GM19025 (cell line): Measurements from ENCODE around the gene MYH11.
"Not testable (repeated sequence)": the region's sequence is repeated elsewhere in the genome, so short reads cannot be mapped to it uniquely, and the experiment has no call there.

Experiments
- ATAC-seq: cut with Tn5 transposase; IDR thresholded peaks from one replicate; pipeline ENCODE4 v1.9.1; 2021; ENCODE audit warnings: mild to moderate bottlenecking, low read depth, moderate library complexity; ENCODE audit not compliant: unreplicated experiment

MYH11 gene

DNA sequence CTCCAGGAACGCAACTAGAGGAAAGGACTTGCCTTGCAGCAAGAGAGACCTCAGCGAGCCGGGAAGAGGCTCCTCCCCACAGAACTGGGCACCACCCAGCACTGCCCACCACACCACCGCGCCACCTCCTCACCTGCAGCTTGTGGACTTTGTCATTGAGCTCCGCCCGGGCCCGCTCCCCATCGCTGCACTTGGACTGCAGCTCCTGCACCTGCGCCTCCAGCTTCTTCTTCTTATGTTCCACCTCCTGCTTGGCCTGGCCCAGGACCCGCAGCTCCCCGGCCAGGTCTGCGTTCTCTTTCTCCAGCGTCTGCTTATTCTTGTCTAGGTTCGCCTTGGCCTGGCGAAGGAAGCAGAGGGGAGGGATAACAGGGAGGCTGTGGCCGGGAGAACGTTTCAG, 130.1 kb downstream of the MYH11 start:
- no peak for ATAC-seq

DNA sequence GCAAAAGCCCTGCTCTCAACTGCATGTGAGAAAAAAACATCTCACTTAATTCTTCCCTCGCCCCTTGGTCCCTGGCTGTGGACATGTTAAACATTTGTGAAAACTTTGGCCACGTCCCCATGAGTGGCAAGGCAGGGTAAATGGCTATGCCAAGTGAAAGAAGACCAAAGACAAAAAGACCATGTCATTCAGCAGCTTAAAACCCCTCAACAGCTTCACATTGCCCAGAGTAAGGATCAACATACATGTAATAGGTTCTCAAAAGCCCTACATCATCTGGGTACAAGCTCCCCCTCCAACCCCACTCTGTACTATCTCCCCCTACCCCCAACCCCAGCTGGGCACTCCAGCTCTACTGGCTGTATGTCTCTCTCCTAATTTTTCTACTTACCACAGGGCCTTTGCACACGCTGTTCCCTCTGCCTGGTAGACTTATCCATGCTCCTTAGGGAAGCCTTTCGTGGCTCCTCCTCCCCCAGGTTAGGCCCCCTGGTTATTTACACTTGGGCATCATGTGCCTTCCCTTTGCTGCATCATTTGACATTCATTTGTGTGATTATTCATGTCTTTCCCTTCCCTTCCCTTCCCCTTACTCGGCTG, 131.1 kb downstream of the MYH11 start:
- ATAC-seq: no peak

DNA sequence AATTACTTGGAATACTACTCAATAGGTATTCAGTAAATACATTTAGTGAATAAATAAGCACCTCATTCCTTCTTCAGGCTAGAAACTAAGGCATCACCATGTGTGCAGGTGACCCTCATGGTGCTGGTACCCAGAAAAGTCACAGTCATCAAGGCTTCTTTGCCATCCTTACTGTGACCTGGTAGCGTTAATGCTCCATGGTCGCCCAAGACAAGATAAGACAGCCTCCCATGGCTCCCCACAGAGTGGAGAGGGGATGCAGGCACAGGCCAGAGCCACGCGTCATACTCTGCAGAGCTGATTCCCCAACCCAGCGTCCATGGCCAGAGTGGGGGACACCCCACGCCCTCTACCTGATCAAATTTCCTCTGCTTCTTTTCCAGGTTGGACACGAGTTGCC, 133.0 kb downstream of the MYH11 start:
- no peak for ATAC-seq

DNA sequence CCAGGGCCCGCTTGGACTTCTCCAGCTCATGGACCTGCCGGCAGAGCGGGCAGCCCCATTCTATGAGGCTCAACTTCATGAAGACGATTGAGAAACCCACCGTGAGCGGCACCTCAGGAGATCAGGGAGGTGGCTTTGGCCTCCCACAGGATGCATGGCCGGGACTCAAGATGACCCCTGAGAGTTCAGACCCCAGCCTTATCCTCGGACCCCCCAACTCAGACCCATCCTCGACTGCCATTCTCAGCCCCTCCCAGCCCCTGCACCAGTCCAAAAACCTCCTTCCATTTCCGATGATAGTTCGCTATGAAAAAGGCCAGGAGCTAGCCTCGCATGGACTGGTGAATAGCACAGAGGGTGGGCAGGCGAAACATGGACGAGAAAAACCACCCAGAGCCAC, 135.8 kb downstream of the MYH11 start:
- ATAC-seq: no peak

DNA sequence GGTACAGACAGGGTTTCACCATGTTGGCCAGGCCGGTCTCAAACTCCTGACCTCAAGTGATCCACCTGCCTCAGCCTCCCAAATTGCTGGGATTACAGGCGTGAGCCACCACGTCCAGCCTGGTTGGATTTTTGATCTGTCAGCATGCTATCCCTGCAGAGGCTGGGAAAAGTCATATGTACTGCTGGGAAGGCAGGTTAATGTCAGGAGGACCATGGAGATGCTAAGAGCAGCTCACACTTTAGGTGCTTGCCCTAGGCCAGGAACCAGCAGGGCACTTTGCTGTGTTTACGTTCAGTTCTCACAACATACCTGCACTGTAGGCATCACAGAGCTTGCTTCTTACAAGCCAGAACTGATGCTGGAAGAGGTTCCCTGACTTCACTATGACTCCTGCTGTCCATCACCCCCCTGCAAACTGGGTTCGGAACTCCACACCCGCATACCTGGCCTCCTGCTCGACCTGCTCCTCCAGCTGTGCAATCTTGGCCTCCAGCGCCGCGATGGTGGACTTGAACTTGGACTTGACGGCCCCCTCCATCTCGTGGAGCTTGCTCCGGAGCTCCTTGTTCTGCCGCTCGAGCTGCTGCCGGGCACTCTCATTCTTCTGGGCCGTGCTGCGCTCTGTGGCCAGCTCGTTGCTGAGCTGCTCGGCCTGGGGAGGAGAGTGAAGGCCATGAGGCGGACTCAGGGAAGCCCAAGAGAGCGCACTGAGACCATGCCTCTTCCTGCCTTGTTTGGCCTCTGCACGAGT, 140.0 kb downstream of the MYH11 start:
- no peak for ATAC-seq

DNA sequence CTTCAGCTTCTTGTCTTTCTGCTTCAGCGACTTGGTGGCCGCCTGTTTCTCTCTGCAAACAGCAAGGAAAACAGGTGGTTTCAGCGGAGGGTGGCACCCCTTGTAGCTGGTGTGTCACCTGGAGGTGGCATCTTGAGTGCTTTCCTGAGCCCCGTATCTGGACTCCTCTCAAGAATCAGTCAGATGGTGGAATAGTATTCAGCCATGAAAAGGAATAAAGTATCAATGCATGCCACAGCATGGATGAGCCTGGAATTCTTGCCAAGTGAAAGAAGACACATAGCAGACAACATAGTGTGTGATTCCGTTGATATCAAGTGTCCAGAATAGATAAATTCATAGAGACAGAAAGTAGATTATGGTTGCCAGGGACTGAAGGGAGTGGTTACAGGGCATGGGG, 141.6 kb downstream of the MYH11 start:
- no peak for ATAC-seq

DNA sequence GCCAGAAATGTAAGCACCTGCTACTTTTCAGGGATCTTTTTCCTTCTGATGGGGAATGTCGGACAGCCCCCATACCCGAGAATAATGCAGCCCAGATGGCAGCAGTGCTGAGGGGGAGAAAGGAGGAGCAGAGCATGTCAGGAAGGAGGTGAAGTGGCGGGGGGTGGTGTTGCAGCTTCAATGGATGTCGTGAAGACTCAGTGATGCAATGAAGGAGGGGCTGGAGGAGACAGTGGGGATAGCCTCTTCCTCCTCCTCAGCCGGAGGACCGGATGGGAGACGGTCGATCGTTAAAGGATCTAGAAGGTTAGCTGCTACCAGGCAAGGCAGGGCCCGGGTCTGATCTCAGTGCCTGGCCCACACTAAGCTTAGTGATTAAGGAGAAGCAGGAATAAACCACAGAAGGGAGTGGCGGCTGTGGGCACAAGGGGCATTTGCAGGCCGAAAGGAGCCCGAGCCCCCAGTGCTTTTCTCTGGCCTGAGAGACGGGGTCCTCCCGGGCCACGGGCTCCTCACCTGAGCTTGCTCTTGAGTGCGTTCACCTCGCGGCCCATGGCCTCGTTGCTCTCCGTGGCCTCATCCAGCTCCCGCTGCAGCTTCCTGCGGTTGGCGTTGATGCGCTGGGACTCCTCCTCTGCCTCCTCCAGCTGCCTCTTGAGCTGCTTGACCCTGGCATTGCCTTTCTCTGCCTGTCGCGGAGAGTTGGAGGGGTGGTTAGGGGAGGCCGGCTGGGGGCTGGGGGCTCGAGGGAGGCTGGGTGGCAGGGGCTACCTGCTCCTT, 142.2 kb downstream of the MYH11 start:
- ATAC-seq: no peak

DNA sequence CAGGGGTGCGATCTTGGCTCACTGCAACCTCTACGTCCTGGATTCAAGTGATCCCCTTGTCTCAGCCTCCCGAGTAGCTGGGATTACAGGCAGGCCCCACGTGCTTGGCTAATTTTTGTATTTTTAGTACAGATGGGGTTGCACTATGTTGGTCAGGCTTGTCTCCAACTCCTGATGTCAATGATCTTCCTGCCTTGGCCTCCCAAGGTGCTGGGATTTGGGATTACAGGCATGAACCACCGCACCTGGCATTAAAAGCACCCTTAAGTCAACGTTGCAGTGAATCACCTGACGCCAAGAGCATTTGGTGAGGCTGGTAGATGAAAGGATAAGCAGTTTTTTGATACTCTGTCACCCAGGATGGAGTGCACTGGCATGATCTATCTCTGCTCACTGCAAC, 147.8 kb downstream of the MYH11 start:
- no peak for ATAC-seq

DNA sequence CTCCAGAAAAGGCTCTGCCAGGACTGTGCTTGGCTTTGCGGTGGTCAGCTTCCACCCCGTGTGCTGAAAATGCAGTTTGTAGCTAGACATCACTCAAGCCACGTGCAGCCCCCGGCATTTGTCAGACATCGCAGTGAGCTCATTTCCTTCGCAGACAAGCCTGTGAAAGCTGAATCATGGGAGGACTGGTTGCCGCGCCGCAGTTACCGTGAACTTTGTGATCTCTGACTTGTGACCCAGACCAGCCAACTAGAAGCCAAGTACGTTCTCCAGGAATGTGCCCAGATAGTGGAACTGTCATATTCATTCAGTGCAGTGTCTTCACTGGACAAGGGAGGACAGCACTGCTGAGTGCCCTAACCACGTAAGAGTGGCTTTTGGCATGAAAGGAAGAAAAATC, 148.7 kb downstream of the MYH11 start:
- ATAC-seq: no peak

DNA sequence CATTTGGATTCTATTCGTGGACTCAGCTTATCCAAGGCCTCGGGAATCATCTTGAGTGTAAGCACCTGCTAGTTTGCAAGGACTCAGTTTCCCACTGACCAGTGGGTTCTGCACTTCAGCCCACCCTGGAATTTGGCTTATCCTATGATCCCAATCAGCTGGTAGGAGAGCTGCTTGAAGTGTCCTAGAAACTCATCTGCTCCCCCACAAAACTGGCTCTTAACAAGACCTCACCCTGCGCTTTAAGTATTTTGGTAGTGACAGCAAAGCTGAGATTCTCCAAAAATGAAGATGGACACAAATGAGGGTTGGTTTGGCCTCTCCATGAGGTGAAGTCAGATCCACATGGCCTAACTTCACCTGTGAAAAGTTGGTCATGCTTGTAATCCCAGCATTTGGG, 149.5 kb downstream of the MYH11 start:
- ATAC-seq: no peak

DNA sequence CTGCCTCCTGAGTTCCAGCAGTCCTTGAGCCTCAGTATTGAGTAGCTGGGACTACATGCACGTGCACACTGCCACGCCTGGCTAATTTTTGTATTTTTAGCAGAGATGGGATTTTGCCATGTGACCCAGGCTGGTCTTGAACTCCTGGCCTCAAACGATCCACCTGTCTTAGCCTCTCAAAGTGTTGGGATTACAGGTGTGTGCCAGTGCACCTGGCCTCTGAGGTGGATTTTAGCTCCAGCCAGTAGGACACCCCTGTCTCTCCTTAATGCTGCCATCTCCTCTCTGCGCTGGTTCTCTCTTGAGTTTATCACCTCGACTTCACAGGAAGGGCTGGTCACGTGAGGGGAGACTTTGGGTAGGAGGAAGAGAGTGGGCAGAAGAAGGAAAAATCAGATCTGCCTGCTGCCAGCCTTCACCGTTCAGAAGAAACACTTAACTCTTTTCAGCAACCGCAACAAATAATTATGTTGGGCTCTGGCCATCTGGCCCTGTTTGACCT, 151.7 kb downstream of the MYH11 start:
- no peak for ATAC-seq

DNA sequence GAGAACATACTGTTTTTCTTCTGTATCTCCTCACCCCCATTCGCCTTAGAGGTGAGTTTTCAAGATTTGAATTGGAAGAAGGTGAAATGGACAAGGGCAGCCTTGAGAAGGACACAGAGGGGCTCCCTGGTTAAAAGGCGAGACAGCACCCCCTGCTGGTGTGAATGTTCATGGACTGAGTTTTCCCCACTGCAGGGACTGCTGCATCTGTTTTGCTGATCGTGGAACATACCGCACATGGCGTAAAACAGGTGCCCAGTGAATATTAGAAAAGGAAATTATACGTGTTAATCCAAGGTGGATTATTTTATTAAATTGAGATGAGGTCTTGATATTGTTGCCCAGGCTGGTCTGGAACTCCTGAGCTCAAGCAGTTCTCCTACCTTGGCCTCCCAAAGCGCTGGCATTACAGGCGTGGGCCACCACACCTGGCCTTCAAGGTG, 152.3 kb downstream of the MYH11 start:
- ATAC-seq: no peak

DNA sequence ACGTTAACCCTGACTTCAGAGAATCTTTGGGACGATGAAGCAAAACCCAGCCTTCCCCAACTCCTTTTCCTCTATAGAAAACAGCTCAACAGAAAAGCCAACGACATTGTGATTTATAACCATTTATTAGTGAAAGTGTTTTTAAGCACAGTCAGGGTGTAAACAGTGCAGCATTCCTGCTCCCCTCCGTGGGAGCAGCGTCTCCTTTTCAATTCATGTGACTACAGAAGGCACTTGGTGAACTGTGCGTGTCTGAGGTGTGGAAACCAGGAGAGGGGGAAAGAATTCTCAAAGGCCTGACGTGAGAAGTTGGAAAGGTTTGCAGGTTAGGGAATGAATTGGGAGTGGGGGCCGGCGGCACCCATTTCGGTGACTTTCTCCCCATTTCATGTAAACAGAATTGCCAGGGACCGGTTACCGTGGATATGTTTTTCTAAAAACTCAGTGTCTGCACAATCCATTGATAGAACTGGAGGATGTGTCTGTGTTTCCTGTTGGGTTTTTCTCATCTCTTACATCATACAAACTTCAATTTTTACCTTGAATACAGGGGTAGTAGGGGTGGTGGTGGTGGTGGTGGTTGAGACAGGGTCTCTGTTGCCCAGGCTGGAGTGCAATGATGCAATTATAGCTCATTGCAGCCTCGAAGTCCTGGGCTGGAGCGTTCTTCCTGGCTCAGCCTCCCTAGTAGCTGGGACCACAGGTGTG, 153.6 kb downstream of the MYH11 start:
- ATAC-seq: no peak

DNA sequence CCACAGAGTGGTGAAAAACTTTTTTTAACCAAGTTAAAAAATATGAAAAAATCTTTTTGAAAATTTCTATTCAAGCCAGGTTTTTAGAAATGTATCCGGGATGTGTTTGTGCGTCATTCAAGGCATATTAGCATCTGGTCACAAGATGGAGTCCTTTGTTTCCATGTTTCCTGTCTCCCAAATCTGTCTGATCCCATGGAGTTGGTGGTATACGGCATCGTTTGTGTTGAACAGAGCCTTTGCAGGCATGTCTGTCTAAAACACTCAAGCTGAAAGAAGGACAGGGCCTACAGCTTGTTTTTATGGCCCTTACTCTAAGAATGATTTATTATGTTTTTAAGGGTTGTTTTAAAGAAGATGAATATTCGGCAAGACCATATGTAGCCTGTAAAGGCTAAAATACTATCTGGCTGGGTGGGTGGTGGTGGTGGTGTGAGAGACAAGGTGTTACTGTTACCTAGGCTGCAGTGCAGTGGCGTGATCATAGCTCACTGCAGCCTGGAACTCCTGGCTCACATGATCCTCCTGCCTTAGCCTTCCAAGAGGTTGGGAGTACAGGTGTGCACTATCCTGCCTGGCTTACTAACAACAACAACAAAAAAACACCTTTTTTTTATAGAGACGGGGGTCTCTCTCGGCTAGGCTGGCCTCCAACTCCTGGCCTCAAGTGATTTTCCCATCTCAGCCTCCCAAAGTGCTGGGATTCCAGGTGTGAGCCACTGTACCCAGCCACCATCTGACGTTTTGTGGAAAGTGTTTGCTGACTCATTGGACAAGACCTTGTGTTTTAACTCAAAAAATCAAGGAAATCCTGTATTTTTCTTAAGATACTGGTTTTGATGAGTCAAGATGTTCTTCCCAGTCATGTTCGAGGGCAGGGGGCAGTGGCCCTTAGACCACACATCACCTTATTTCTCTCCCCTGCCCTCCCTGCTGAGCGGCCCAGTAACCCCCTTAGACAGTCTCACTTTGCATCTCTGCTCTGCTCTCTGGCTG, 154.6 kb downstream of the MYH11 start:
- ATAC-seq: no peak

DNA sequence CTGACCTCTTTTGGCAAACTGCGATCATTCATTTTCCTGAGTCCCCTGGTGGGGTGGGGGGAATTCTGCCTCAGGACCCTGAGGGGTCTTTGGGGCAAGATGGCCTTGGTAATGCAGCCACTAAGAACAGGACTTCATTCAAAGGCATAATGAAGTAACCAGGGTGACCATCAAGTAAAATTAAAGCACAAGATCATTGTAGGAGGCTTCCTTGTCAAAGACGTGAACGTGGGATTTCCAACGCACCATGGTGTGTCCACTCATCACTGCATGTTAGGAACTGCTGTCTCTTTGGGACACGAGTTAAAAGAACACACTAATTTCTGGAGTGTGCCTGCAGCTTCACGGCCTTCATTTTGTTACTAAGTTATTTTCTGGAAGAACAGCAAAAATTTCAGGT, 155.5 kb downstream of the MYH11 start:
- no peak for ATAC-seq

DNA sequence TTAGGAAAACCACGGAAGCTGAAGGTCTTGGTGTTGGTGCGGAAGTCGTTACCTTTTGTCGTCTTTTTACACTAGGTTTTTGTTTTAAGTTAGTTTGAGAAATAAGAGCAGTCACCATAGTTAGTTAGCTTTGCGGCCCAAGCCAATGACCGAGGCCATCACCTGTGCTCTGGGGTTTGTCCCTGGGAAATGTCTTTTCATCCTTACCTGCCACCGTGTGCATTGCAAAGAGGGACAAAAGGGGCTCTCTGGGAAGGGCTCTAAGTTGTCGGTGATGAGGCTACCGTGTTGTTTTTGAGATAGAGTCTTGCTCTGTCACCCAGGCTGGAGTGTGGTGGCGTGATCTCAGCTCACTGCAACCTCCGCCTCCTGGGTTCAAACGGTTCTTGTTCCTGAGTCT, 157.0 kb downstream of the MYH11 start:
- no peak for ATAC-seq

DNA sequence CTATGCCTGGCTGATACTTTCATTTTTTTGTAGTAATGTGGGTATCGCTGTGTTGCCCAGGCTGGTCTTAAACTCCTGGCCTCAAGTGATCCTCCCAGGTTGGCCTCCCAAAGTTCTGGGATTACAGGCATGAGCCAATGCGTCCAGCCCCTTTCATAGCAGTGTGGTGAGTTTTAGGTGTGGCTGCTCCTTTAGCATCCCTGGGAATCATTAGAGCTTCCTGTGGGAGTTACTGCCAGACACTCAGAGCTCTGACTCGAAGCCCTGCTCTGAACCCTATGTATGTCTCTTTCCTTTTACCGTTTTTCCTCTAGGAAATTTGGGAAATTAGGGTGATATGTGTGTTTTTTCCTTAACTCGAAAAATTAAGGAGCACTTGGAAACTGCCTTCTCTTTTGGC, 162.3 kb downstream of the MYH11 start:
- ATAC-seq: no peak

DNA sequence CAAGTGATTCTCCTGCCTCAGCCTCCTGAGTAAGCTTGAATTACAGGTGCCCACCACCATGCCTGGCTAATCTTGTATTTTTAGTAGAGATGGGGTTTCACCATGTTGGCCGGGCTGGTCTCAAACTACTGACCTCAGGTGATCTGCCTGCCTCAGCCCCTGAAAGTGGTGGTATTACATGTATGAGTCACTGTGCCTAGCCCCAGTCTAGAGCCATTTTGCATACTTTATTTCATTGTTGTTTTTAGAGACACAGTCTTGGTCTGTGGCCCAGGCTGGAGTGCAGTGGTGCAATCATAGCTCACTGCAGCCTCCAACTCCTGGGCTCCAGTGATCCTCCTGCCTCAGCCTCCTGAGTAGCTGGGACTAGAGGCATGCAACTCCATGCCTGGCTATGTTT, 164.3 kb downstream of the MYH11 start:
- not testable (repeated sequence) for ATAC-seq

DNA sequence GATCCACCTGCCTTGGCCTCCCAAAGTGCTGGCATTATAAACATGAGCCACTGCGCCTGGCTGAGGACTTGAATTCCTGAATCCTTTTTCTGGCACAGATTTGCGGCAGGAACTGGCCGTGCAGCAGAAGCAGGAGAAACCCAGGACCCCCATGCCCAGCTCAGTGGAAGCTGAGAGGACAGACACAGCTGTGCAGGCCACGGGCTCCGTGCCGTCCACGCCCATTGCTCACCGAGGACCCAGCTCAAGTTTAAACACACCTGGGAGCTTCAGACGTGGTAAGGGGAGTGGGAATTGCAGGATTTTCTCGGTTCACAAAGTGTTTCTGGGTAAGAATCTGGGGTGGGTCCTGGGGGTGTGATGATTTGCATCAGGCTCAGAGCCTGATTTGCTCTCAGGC, 165.8 kb downstream of the MYH11 start:
- ATAC-seq: no peak

DNA sequence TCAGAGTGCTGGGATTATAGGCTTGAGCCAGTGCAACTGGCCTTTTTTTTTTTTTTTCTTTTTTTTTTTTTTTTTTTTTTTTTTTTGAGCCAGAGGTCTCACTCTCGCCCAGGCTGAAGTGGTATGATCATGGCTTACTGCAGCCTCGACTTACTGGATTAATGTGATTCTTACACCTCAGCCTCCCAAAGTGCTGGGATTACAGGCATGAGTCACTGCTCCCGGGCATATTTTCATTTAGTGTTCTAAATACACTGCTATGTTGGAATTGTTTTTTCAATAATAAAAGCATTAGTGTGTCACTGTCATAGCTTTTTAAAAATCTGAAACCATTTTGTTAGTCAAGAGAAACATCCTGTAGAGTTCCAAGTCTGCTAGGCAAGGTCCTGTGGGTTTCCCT, 166.5 kb downstream of the MYH11 start:
- no peak for ATAC-seq
